IMR-90 (cell line): Measurements from ENCODE around the gene PTCH1. TPM values are rescaled to one million over a fixed set of nuclear protein-coding genes. Genes with fewer than 3 reads are reported as not detected.

Source experiments
- ATAC-seq: fragments of 200-7000 bp; cut with Tn5 transposase; 2 replicates; pipeline ENCODE4 v1.9.1; 2020; ENCODE audit warnings: low read depth, mild to moderate bottlenecking, moderate library complexity
- BruUV-seq: library from RNA; stranded (reverse); fragments of 400-500 nt; replicated peaks from 2 replicates; lab custom pipeline; 2021; lab: Mats Ljungman, UMichigan
- CTCF ChIA-PET: fragments of 300-600 bp; formaldehyde crosslinking; extraction: SDS; loops from one replicate; lab custom pipeline; 2021; ENCODE audit warnings: antibody characterized with exemption; lab: Yijun Ruan, JAX
- POLR2A ChIA-PET: fragments of 300-600 bp; sonication (Branson Sonifier 250); formaldehyde crosslinking; loops from one replicate; lab custom pipeline; 2022; ENCODE audit warnings: antibody characterized with exemption; ENCODE audit not compliant: unreplicated experiment; lab: Charles Lee
- DNase-seq: peaks from one replicate; pipeline ENCODE4 v3.0.0; 2013
- H2AFZ ChIP-seq: replicated peaks from 2 replicates; pipeline ENCODE3; 2013; ENCODE audit warnings: low read length, mild to moderate bottlenecking; ENCODE audit not compliant: poor library complexity
- H2AK5ac ChIP-seq: 2 replicates; pipeline ENCODE4 v1.6.1; 2013; ENCODE audit warnings: low read depth, low read length, inconsistent platforms
- H2AK9ac ChIP-seq: replicated peaks from 2 replicates; pipeline ENCODE3; 2013; ENCODE audit warnings: mild to moderate bottlenecking, low read depth, low read length, moderate library complexity; ENCODE audit not compliant: poor library complexity
- H2BK120ac ChIP-seq: 2 replicates; pipeline ENCODE4 v1.6.1; 2013; ENCODE audit warnings: low read depth, low read length, inconsistent platforms
- H2BK15ac ChIP-seq: 3 replicates; pipeline ENCODE4 v1.6.1; 2013; ENCODE audit warnings: low read depth, low read length, inconsistent platforms
- H2BK20ac ChIP-seq: 2 replicates; pipeline ENCODE4 v1.6.1; 2013; ENCODE audit warnings: low read depth, mild to moderate bottlenecking, inconsistent platforms, low read length, moderate library complexity
- H2BK5ac ChIP-seq: 2 replicates; pipeline ENCODE4 v1.6.1; 2013; ENCODE audit warnings: mild to moderate bottlenecking, low read depth, low read length, inconsistent platforms; ENCODE audit not compliant: poor library complexity, severe bottlenecking
- H3K14ac ChIP-seq: replicated peaks from 2 replicates; pipeline ENCODE4 v1.6.1; 2013; ENCODE audit warnings: low read depth, low read length, inconsistent platforms
- H3K18ac ChIP-seq: 2 replicates; pipeline ENCODE4 v1.6.1; 2013; ENCODE audit warnings: low read depth, low read length, control low read depth
- H3K23ac ChIP-seq: 2 replicates; pipeline ENCODE4 v1.6.1; 2013; ENCODE audit warnings: low read depth, low read length, inconsistent platforms
- H3K27ac ChIP-seq: 2 replicates; pipeline ENCODE4 v1.5.1; 2013; ENCODE audit warnings: mild to moderate bottlenecking, control low read depth, low read length; ENCODE audit not compliant: insufficient read depth
- H3K27me3 ChIP-seq: 2 replicates; pipeline ENCODE4 v1.6.1; 2013; ENCODE audit warnings: low read length; ENCODE audit not compliant: control insufficient read depth, insufficient read depth
- H3K36me3 ChIP-seq: 2 replicates; pipeline ENCODE4 v1.6.1; 2013; ENCODE audit warnings: low read length, mixed read lengths; ENCODE audit not compliant: control insufficient read depth, insufficient read depth
- H3K4ac ChIP-seq: 2 replicates; pipeline ENCODE4 v1.6.1; 2013; ENCODE audit warnings: low read depth, low read length, inconsistent platforms
- H3K4me1 ChIP-seq: 2 replicates; pipeline ENCODE4 v1.6.1; 2013; ENCODE audit warnings: low read length, mixed read lengths; ENCODE audit not compliant: control insufficient read depth, insufficient read depth
- H3K4me2 ChIP-seq: 2 replicates; pipeline ENCODE4 v1.6.1; 2013; ENCODE audit warnings: low read depth, mild to moderate bottlenecking, control low read depth, low read length, moderate library complexity
- H3K4me3 ChIP-seq: 2 replicates; pipeline ENCODE4 v1.5.1; 2013; ENCODE audit warnings: low read depth, mild to moderate bottlenecking, control low read depth, low read length, moderate library complexity; ENCODE audit not compliant: insufficient read depth
- H3K56ac ChIP-seq: 2 replicates; pipeline ENCODE4 v1.6.1; 2013; ENCODE audit warnings: low read length, inconsistent platforms; ENCODE audit not compliant: insufficient read depth; ENCODE audit errors: extremely low read depth
- H3K79me1 ChIP-seq, 2 experiments: 2 replicates each; pipeline ENCODE4 v1.6.1; 2013; ENCODE audit warnings: low read length in 2 of 2, inconsistent platforms in 1 of 2, low read depth in 1 of 2
- H3K9ac ChIP-seq: 2 replicates; pipeline ENCODE4 v1.6.1; 2013; ENCODE audit warnings: low read depth, low read length, control low read depth
- H3K9me1 ChIP-seq: 2 replicates; pipeline ENCODE4 v1.6.1; 2013; ENCODE audit warnings: low read length, inconsistent platforms; ENCODE audit not compliant: insufficient read depth
- H3K9me3 ChIP-seq: 2 replicates; pipeline ENCODE4 v1.6.1; 2013; ENCODE audit warnings: low read length; ENCODE audit not compliant: control insufficient read depth, insufficient read depth
- H4K20me1 ChIP-seq: 2 replicates; pipeline ENCODE4 v1.6.1; 2013; ENCODE audit warnings: low read length, inconsistent platforms; ENCODE audit not compliant: insufficient read depth
- H4K5ac ChIP-seq: 2 replicates; pipeline ENCODE4 v1.6.1; 2013; ENCODE audit warnings: mild to moderate bottlenecking, low read depth, low read length, control low read depth
- H4K8ac ChIP-seq, 2 experiments: 2 replicates each; pipeline ENCODE4 v1.6.1; 2013; ENCODE audit warnings: low read depth in 2 of 2, low read length in 2 of 2, control low read depth in 1 of 2, inconsistent platforms in 1 of 2
- H4K91ac ChIP-seq: 2 replicates; pipeline ENCODE4 v1.6.1; 2013; ENCODE audit warnings: low read depth, low read length, inconsistent platforms; ENCODE audit not compliant: insufficient read depth
- BHLHE40 ChIP-seq: fragments of 150-350 bp; IDR thresholded peaks from 2 replicates; pipeline ENCODE4 v1.6.1; 2016; ENCODE audit warnings: mild to moderate bottlenecking, low read depth, low read length
- CEBPB ChIP-seq: IDR thresholded peaks from 2 replicates; pipeline ENCODE4 v1.6.1; 2012; ENCODE audit warnings: low read depth, low read length, improper control_type of control experiment
- CHD1 ChIP-seq: IDR thresholded peaks from 2 replicates; pipeline ENCODE4 v1.6.1; 2012; ENCODE audit warnings: low read depth, low read length, improper control_type of control experiment
- FOS ChIP-seq: fragments of 150-350 bp; IDR thresholded peaks from 2 replicates; pipeline ENCODE4 v1.6.1; 2016; ENCODE audit warnings: low read depth, low read length
- MAFK ChIP-seq: IDR thresholded peaks from 2 replicates; pipeline ENCODE4 v1.6.1; 2012; ENCODE audit warnings: low read depth, low read length, improper control_type of control experiment
- MAZ ChIP-seq: IDR thresholded peaks from 2 replicates; pipeline ENCODE4 v1.6.1; 2012; ENCODE audit warnings: low read depth, mild to moderate bottlenecking, low read length, improper control_type of control experiment, moderate library complexity, borderline replicate concordance
- MXI1 ChIP-seq: IDR thresholded peaks from 2 replicates; pipeline ENCODE4 v1.6.1; 2012; ENCODE audit warnings: low read depth, mild to moderate bottlenecking, low read length, moderate library complexity, borderline replicate concordance
- NFE2L2 ChIP-seq: fragments of 150-350 bp; IDR thresholded peaks from 2 replicates; pipeline ENCODE4 v1.6.1; 2016; ENCODE audit warnings: low read depth, mild to moderate bottlenecking, low read length
- POLR2A ChIP-seq: IDR thresholded peaks from 2 replicates; pipeline ENCODE4 v1.6.1; 2012; ENCODE audit warnings: mild to moderate bottlenecking, low read depth, low read length
- RAD21 ChIP-seq: IDR thresholded peaks from 2 replicates; pipeline ENCODE4 v1.6.1; 2012; ENCODE audit warnings: low read length, improper control_type of control experiment
- RCOR1 ChIP-seq: IDR thresholded peaks from 2 replicates; pipeline ENCODE4 v1.6.1; 2012; ENCODE audit warnings: mild to moderate bottlenecking, low read length, improper control_type of control experiment; ENCODE audit not compliant: insufficient replicate concordance
- RFX5 ChIP-seq: IDR thresholded peaks from 2 replicates; pipeline ENCODE4 v1.8.0; 2012; ENCODE audit warnings: low read depth, mild to moderate bottlenecking, low read length, moderate library complexity
- SMC3 ChIP-seq: fragments of 150-350 bp; IDR thresholded peaks from 2 replicates; pipeline ENCODE4 v1.6.1; 2016; ENCODE audit warnings: low read depth, mild to moderate bottlenecking, antibody characterized with exemption, low read length, moderate library complexity
- WGBS, 2 experiments: methylation state at CpG; one replicate each; pipeline versions ENCODE4 v1.1.5 to v1.1.7; 2013; ENCODE audit warnings: missing lambda C conversion rate in 2 of 2; ENCODE audit not compliant: insufficient read length in 1 of 2; ENCODE audit errors: extremely low coverage in 2 of 2; 5-methylcytosine and 5-hydroxymethylcytosine counted together
- dilution Hi-C: fragments of 300-500 bp; cut with HindIII; formaldehyde crosslinking; loops from one replicate; pipeline ENCODE4 v1.14.3; 2018; ENCODE audit warnings: low sequenced_read_pairs; ENCODE audit not compliant: unreplicated experiment
- in situ Hi-C: fragments of 300-500 bp; cut with MboI; formaldehyde crosslinking; loops from 3 replicates; pipeline ENCODE4 v1.14.3; 2019; ENCODE audit warnings: low sequenced_read_pairs, inconsistent platforms, mixed read lengths
- intact Hi-C: fragments of 100-400 bp; cut with micrococcal nuclease; formaldehyde crosslinking; loops from 2 replicates; pipeline ENCODE4 v1.10.0; 2022
- polyA plus RNA-seq, 3 experiments: library from polyadenylated mRNA; depleted of rRNA; stranded (reverse); fragments of >200 nt; gene quantifications; 2 replicates each; pipeline ENCODE4 v1.2.3, GENCODE V29; 2012; ENCODE audit warnings: low replicate concordance in 1 of 3
- total RNA-seq: library from RNA; depleted of rRNA; stranded (reverse); fragments of >200 nt; gene quantifications from 2 replicates; pipeline ENCODE4 v1.2.3, GENCODE V29; 2012
- TF ChIP-seq, protein P1 (sequence below): fragments of 150-350 bp; IDR thresholded peaks from 2 replicates; pipeline ENCODE4 v1.6.1; 2016; ENCODE audit warnings: low read depth, mild to moderate bottlenecking, low read length, moderate library complexity, borderline replicate concordance
- TF ChIP-seq, protein P2 (sequence below): fragments of 150-350 bp; IDR thresholded peaks from 2 replicates; pipeline ENCODE4 v1.6.1; 2017; ENCODE audit warnings: mild to moderate bottlenecking, antibody characterized with exemption, low read length, low read depth
- TF ChIP-seq, protein P3 (sequence below): conservative IDR thresholded peaks from 2 replicates; pipeline ENCODE4 v1.5.1; 2012; ENCODE audit warnings: mild to moderate bottlenecking, low read depth, low read length, improper control_type of control experiment

The PTCH1 gene
- total and polyA plus RNA-seq, 2 of the 4 experiments (the other 2 are of a cell fraction), result 4.1 to 5.0 TPM

DNA sequence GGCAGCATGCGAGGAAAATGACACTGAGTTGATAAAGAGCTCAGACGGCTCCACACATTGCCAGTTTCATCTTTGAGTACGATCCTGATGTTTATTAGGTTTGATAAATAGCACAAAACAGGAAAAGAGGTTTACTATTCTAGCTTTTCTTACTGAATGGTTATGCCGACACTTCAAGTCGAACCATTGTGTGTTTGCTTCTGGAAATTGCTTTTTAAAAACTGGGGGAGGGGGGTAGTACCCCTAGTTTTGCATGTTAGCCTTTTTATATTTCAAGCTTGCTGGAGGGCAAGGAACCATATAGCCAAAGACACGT is 5.2 kb downstream of the PTCH1 start:
- H4K91ac ChIP-seq, result peak overlapping the region; percentile 84
- peak overlapping the region; percentile 73; the same call in 1 of the 2 replicates for H2AK5ac ChIP-seq
- no peaks in the 10 kb centered on the region for H3K9me3 ChIP-seq
- H3K56ac ChIP-seq, result peak overlapping the region; percentile 80
- BruUV-seq, result no TSS peak
- peaks cover 4% of the 10 kb centered on the region for H3K4me1 ChIP-seq
- TF ChIP-seq MAZ (no peak), CEBPB (no peak), RCOR1 (no peak), CHD1 (no peak), FOS (no peak), NFE2L2 (no peak), RAD21 (no peak), MAFK (no peak), SMC3 (no peak), BHLHE40 (no peak), MXI1 (no peak), POLR2A (no peak), RFX5 (no peak)
- TF ChIP-seq, protein P1, sequence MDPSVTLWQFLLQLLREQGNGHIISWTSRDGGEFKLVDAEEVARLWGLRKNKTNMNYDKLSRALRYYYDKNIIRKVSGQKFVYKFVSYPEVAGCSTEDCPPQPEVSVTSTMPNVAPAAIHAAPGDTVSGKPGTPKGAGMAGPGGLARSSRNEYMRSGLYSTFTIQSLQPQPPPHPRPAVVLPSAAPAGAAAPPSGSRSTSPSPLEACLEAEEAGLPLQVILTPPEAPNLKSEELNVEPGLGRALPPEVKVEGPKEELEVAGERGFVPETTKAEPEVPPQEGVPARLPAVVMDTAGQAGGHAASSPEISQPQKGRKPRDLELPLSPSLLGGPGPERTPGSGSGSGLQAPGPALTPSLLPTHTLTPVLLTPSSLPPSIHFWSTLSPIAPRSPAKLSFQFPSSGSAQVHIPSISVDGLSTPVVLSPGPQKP, result no peak
- TF ChIP-seq, protein P2, sequence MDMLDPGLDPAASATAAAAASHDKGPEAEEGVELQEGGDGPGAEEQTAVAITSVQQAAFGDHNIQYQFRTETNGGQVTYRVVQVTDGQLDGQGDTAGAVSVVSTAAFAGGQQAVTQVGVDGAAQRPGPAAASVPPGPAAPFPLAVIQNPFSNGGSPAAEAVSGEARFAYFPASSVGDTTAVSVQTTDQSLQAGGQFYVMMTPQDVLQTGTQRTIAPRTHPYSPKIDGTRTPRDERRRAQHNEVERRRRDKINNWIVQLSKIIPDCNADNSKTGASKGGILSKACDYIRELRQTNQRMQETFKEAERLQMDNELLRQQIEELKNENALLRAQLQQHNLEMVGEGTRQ, result no peak
- TF ChIP-seq, protein P3, sequence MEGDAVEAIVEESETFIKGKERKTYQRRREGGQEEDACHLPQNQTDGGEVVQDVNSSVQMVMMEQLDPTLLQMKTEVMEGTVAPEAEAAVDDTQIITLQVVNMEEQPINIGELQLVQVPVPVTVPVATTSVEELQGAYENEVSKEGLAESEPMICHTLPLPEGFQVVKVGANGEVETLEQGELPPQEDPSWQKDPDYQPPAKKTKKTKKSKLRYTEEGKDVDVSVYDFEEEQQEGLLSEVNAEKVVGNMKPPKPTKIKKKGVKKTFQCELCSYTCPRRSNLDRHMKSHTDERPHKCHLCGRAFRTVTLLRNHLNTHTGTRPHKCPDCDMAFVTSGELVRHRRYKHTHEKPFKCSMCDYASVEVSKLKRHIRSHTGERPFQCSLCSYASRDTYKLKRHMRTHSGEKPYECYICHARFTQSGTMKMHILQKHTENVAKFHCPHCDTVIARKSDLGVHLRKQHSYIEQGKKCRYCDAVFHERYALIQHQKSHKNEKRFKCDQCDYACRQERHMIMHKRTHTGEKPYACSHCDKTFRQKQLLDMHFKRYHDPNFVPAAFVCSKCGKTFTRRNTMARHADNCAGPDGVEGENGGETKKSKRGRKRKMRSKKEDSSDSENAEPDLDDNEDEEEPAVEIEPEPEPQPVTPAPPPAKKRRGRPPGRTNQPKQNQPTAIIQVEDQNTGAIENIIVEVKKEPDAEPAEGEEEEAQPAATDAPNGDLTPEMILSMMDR, result no peak
- peak overlapping the region; percentile 7; the same call in 1 of the 2 replicates for H3K18ac ChIP-seq
- no peaks in the 10 kb centered on the region for H4K20me1 ChIP-seq
- peak overlapping the region; percentile 95 for H3K4ac ChIP-seq
- H3K4me3 ChIP-seq, result peak overlapping the region; percentile 84
- 0% methylated on average over 1 of the region's 6 CpGs; no CpG with 5 or more reads in 1 of the 2 experiments for WGBS, 2 experiments
- H2BK120ac ChIP-seq, result peak overlapping the region; percentile 88
- H3K4me2 ChIP-seq, result peak overlapping the region; percentile 98
- H3K36me3 ChIP-seq, result no peaks in the 10 kb centered on the region
- intact Hi-C loops (loop anchor here (2.0 kb wide), 3 partner anchors 363 to 707 kb away; partner anchors contain the start of gene ERCC6L2), dilution Hi-C loops (no loop called here), in situ Hi-C loops (loop anchor here (10.0 kb wide), 2 partner anchors 197 to 363 kb away; partner anchors contain the start of genes ERCC6L2 and FANCC)
- ATAC-seq (no peak), DNase-seq (no peak)
- POLR2A ChIA-PET, result interaction anchor here (0.6 kb wide), 1 partner anchor 246 kb away, joined by 3 read pairs; no protein-coding TSS in a partner anchor
- CTCF ChIA-PET, result interaction anchor here (0.5 to 0.6 kb wide), 2 partner anchors 384 to 389 kb away, joined by 3 to 4 read pairs; no protein-coding TSS in a partner anchor
- H3K14ac ChIP-seq, result peak overlapping the region; percentile 75
- peaks cover 3 to 22% of the 10 kb centered on the region in 2 experiments; a peak in 3 of 4 replicates for H3K79me1 ChIP-seq
- H3K27ac ChIP-seq, result peak overlapping the region; percentile 99
- no peaks in the 10 kb centered on the region; the same call in 1 of the 2 replicates for H3K27me3 ChIP-seq
- peak overlapping the region; percentile 98 for H2AK9ac ChIP-seq
- peak overlapping the region; percentile 95 for H2BK5ac ChIP-seq
- H3K9me1 ChIP-seq, result no peaks in the 10 kb centered on the region
- H3K9ac ChIP-seq, result peak overlapping the region; percentile 91
- H4K8ac ChIP-seq, result peak overlapping the region; percentile 39 to 68
- H4K5ac ChIP-seq, result peak overlapping the region; percentile 73; the same call in 1 of the 2 replicates
- H2AFZ ChIP-seq, result peak overlapping the region; percentile 95
- no peak overlapping the region for H2BK20ac ChIP-seq
- H2BK15ac ChIP-seq, result 0 out of 3 replicates have a peak overlapping the region, but pooled peaks have one; percentile 61
- H3K23ac ChIP-seq, result peak overlapping the region; percentile 95
